ENCODE measurements around the gene CYLD.

Gene CYLD

DNA sequence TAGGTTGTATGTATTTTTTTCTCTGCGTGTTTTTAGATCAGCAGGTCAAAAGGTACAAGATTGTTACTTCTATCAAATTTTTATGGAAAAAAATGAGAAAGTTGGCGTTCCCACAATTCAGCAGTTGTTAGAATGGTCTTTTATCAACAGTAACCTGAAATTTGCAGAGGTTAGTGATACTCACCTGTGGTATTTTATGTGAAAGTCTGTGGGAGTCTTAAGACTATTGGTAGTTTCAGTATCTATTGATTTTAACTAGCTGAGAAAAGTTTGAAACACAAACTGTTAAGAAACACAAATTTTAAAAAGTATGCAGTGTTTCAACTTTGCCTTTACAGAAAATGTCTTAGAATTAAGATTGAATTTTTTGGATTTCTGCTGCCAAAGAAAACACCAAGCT lies 49.6 kb downstream of the CYLD start:
- TF ChIP-seq, protein P1, sequence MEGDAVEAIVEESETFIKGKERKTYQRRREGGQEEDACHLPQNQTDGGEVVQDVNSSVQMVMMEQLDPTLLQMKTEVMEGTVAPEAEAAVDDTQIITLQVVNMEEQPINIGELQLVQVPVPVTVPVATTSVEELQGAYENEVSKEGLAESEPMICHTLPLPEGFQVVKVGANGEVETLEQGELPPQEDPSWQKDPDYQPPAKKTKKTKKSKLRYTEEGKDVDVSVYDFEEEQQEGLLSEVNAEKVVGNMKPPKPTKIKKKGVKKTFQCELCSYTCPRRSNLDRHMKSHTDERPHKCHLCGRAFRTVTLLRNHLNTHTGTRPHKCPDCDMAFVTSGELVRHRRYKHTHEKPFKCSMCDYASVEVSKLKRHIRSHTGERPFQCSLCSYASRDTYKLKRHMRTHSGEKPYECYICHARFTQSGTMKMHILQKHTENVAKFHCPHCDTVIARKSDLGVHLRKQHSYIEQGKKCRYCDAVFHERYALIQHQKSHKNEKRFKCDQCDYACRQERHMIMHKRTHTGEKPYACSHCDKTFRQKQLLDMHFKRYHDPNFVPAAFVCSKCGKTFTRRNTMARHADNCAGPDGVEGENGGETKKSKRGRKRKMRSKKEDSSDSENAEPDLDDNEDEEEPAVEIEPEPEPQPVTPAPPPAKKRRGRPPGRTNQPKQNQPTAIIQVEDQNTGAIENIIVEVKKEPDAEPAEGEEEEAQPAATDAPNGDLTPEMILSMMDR (IDR thresholded peaks at IDR 0.05; ENCODE audit: low read depth, low read length, missing control alignments) = no peak
- in situ Hi-C loops (cut with HindIII; ENCODE audit: low sequenced_read_pairs) = no loop called here
- DNase-seq (ENCODE audit: low read depth) = no peak
- no peak overlapping the region for H3K4me3 ChIP-seq (ENCODE audit: low read depth, low read length)

- DNase-seq (ENCODE audit: low read depth) = no peak
- no peak overlapping the region for H3K4me3 ChIP-seq (ENCODE audit: low read depth, low read length)
- TF ChIP-seq, protein P1 (IDR thresholded peaks at IDR 0.05; ENCODE audit: low read depth, low read length, missing control alignments) = no peak
- in situ Hi-C loops (cut with HindIII; ENCODE audit: low sequenced_read_pairs) = no loop called here
Measured at GRCh38 chr16:50796829-50797228, 54.9 kb downstream of the CYLD start.

DNA sequence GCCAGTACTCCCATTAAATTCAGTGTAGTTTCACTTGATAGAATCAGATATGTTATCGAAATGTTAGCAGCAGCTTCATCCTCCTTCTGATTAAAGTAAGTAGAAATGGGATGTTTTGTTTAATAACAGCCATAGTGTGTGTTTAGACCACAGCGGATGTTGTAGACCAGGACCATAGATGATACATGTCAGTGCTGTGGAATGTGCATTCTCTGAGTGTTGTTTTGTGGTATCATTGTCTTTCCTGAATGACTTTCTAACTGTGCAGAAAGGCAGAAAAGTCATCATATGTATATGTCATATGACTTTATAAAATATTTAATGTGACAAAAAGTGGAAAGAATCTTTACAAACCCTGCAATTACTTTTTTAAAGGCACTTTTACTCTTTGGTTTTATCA lies 55.6 kb downstream of the CYLD start:
- DNase-seq (ENCODE audit: low read depth) = no peak
- TF ChIP-seq, protein P1 (IDR thresholded peaks at IDR 0.05; ENCODE audit: low read depth, low read length, missing control alignments) = no peak
- in situ Hi-C loops (cut with HindIII; ENCODE audit: low sequenced_read_pairs) = no loop called here
- H3K4me3 ChIP-seq (ENCODE audit: low read depth, low read length) = no peak overlapping the region

DNA sequence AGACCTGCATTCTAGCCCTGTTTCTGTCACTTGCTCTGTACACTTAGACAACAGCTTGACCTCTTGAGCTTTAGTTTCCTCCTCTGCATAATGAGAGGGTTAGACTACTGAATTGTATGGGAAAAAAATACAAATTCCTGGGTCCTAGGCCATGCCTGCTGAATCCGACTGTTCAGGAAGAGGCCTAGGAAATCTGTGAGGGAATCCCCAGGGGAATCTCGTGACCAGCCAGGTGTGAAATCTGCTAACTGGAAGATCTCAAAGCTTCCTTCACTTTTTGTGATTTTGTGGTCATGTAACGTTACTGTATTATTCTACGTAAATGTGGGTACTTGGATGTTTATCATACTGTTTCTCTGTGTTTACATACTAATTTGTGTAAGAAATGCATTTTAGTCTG lies 58.2 kb downstream of the CYLD start:
- no peak for DNase-seq (ENCODE audit: low read depth)
- H3K4me3 ChIP-seq (ENCODE audit: low read depth, low read length) = no peak overlapping the region
- in situ Hi-C loops (cut with HindIII; ENCODE audit: low sequenced_read_pairs) = no loop called here
- TF ChIP-seq, protein P1 (IDR thresholded peaks at IDR 0.05; ENCODE audit: low read depth, low read length, missing control alignments) = no peak

DNA sequence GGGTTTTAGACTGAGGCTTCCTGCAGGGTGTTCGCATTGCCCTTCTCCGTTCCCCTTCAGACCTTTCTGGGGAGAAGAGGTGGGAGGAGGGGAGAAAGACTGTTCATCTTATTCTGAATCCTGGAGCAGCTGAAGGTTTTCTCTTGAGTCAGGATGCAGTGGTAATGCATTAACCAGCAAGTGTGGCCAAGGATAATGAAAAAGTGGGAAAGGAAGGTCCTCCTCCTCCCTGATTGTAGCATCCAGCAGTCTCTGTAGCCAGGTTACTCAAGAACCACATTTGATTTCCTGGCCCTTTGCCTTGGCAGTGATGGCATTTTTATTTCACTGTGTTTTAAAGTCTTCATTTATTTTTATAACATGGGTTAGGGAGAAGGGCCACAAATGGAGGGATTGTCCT lies 59.1 kb downstream of the CYLD start:
- no peak overlapping the region for H3K4me3 ChIP-seq (ENCODE audit: low read depth, low read length)
- no peak for DNase-seq (ENCODE audit: low read depth)
- in situ Hi-C loops (cut with HindIII; ENCODE audit: low sequenced_read_pairs) = no loop called here
- TF ChIP-seq, protein P1 (IDR thresholded peaks at IDR 0.05; ENCODE audit: low read depth, low read length, missing control alignments) = no peak

DNA sequence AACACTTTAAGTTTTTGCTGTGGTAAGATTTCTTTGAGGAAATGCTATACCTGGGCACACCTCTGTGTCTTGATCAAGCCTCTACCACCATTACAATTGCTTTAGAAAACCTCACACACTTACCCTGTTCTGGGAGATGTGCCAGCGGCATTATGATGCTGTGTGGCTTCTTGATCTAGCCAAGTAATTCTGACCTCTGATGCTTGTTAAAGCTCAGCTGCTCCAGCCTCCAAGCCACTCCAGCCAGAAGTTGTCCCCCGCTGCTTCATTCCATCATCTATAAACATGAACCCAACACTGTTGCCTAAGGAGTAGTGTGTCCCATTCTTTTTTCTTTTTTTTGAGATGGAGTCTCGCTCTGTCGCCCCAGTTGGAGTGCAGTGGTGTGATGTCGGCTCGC lies 60.1 kb downstream of the CYLD start:
- DNase-seq (ENCODE audit: low read depth) = peak; percentile 86

More for the DNA sequence above, 60.1 kb downstream of the CYLD start:
- in situ Hi-C loops (cut with HindIII; ENCODE audit: low sequenced_read_pairs) = no loop called here
- H3K4me3 ChIP-seq (ENCODE audit: low read depth, low read length) = no peak overlapping the region
- TF ChIP-seq, protein P1 (IDR thresholded peaks at IDR 0.05; ENCODE audit: low read depth, low read length, missing control alignments) = no peak

Measured in astrocyte of the cerebellum (primary cell).